HepG2 (cell line): ENCODE measurements around the gene GCN1.

ENCODE experiments used
- CHCHD3 ChIP-seq: sonication (generic); formaldehyde crosslinking; IDR thresholded peaks from 2 replicates; pipeline ENCODE4 v1.8.0; 2022; ENCODE audit warnings: mild to moderate bottlenecking, missing genetic modification reagents, moderate library complexity
- EZH2 ChIP-seq: conservative IDR thresholded peaks from 2 replicates; pipeline ENCODE4 v1.6.1; 2012; ENCODE audit warnings: mild to moderate bottlenecking, low read depth, low read length, moderate library complexity
- FOXJ3 ChIP-seq: sonication (generic); formaldehyde crosslinking; IDR thresholded peaks from 2 replicates; pipeline ENCODE4 v1.4.0; 2020; ENCODE audit warnings: missing genetic modification reagents, mild to moderate bottlenecking, borderline replicate concordance
- MBNL3 ChIP-seq: fragments of 250-450 bp; sonication (Bioruptor Pico); conservative IDR thresholded peaks from 2 replicates; pipeline ENCODE4 v1.8.0; 2022; ENCODE audit warnings: mild to moderate bottlenecking, inconsistent platforms
- NRL ChIP-seq: sonication (generic); formaldehyde crosslinking; IDR thresholded peaks from 2 replicates; pipeline ENCODE4 v1.5.0; 2020; ENCODE audit warnings: missing genetic modification reagents, mild to moderate bottlenecking, moderate library complexity, borderline replicate concordance
- PHF8 ChIP-seq: sonication (generic); formaldehyde crosslinking; IDR thresholded peaks from 2 replicates; pipeline ENCODE4 v1.5.0; 2020; ENCODE audit warnings: missing genetic modification reagents
- POLR2A ChIP-seq, 2 experiments: IDR thresholded peaks; 2 replicates each; pipeline ENCODE4 v1.6.1; 2011; ENCODE audit warnings: low read depth in 2 of 2, low read length in 2 of 2, mild to moderate bottlenecking in 1 of 2, moderate library complexity in 1 of 2; ENCODE audit not compliant: insufficient read depth in 1 of 2
- ZNF563 ChIP-seq: sonication (generic); formaldehyde crosslinking; IDR thresholded peaks from 2 replicates; pipeline ENCODE4 v1.8.0; 2022; ENCODE audit warnings: mild to moderate bottlenecking, moderate library complexity, missing genetic modification reagents
- ZZZ3 ChIP-seq: sonication (generic); formaldehyde crosslinking; IDR thresholded peaks from 2 replicates; pipeline ENCODE4 v1.4.0; 2020; ENCODE audit warnings: missing genetic modification reagents, mild to moderate bottlenecking, borderline replicate concordance

GRCh38 chr12:120109570-120110267 lies 84.8 kb downstream of the GCN1 start:
- TF ChIP-seq PHF8 (CRISPR knock-in tag) = no peak
- no peak for TF ChIP-seq CHCHD3
- no peak for TF ChIP-seq POLR2A (IDR thresholded peaks at IDR 0.05; ENCODE audit: insufficient read depth in 1 of 2, low read depth in 2 of 2, low read length in 2 of 2)
- TF ChIP-seq EZH2 = no peak
- no peak for TF ChIP-seq ZNF563 (CRISPR knock-in tag)
- TF ChIP-seq NRL (CRISPR knock-in tag) = no peak
- no peak for TF ChIP-seq FOXJ3 (CRISPR knock-in tag)
- no peak for TF ChIP-seq MBNL3
- TF ChIP-seq ZZZ3 (CRISPR knock-in tag) = no peak
